ENCODE data around the gene ARSB.
"Not testable (repeated sequence)": the region's sequence is repeated elsewhere in the genome, so short reads cannot be mapped to it uniquely, and the experiment has no call there.

The ARSB gene

GRCh38 chr5:78890667-78891379 lies 94.3 kb downstream of the ARSB start:
- H3K27ac ChIP-seq (ENCODE audit: low read depth, low read length), result no peak overlapping the region
- peaks cover 32% of the 10 kb centered on the region for H3K4me1 ChIP-seq (ENCODE audit: insufficient read depth, low read length)
- H3K9ac ChIP-seq (ENCODE audit: low read length), result no peak overlapping the region
- no peaks in the 10 kb centered on the region for H3K27me3 ChIP-seq (ENCODE audit: control insufficient read depth in 1 of 2, insufficient read depth in 2 of 2, low read length in 2 of 2)
- no peaks in the 10 kb centered on the region for H3K36me3 ChIP-seq (ENCODE audit: insufficient read depth, low read length)
- no peak overlapping the region for H3K4me3 ChIP-seq (ENCODE audit: low read depth in 1 of 2, low read length in 2 of 2)
- no peaks in the 10 kb centered on the region for H3K9me3 ChIP-seq (ENCODE audit: low read length)

- H3K36me3 ChIP-seq (ENCODE audit: insufficient read depth, low read length), result no peaks in the 10 kb centered on the region
- no peak overlapping the region for H3K27ac ChIP-seq (ENCODE audit: low read depth, low read length)
- H3K27me3 ChIP-seq (ENCODE audit: control insufficient read depth in 1 of 2, insufficient read depth in 2 of 2, low read length in 2 of 2), result no peaks in the 10 kb centered on the region
- H3K4me3 ChIP-seq (ENCODE audit: low read depth in 1 of 2, low read length in 2 of 2), result no peak overlapping the region
- peaks cover 28% of the 10 kb centered on the region for H3K4me1 ChIP-seq (ENCODE audit: insufficient read depth, low read length)
- no peak overlapping the region for H3K9ac ChIP-seq (ENCODE audit: low read length)
- no peaks in the 10 kb centered on the region for H3K9me3 ChIP-seq (ENCODE audit: low read length)
These were observed 95.6 kb downstream of the ARSB start for GRCh38 chr5:78889369-78890140.

GRCh38 chr5:78888580-78889368 lies 96.3 kb downstream of the ARSB start:
- no peaks in the 10 kb centered on the region for H3K36me3 ChIP-seq (ENCODE audit: insufficient read depth, low read length)
- H3K27ac ChIP-seq (ENCODE audit: low read depth, low read length), result no peak overlapping the region
- peaks cover 25% of the 10 kb centered on the region for H3K4me1 ChIP-seq (ENCODE audit: insufficient read depth, low read length)
- H3K27me3 ChIP-seq (ENCODE audit: control insufficient read depth in 1 of 2, insufficient read depth in 2 of 2, low read length in 2 of 2), result no peaks in the 10 kb centered on the region
- no peaks in the 10 kb centered on the region for H3K9me3 ChIP-seq (ENCODE audit: low read length)
- H3K9ac ChIP-seq (ENCODE audit: low read length), result no peak overlapping the region
- H3K4me3 ChIP-seq (ENCODE audit: low read depth in 1 of 2, low read length in 2 of 2), result no peak overlapping the region

- H3K9me3 ChIP-seq (ENCODE audit: low read length), result no peaks in the 10 kb centered on the region
These were observed 97.6 kb downstream of the ARSB start for GRCh38 chr5:78887384-78888118.

GRCh38 chr5:78886341-78887230 lies 98.5 kb downstream of the ARSB start:
- no peaks in the 10 kb centered on the region for H3K36me3 ChIP-seq (ENCODE audit: insufficient read depth, low read length)
- no peak overlapping the region for H3K9ac ChIP-seq (ENCODE audit: low read length)
- H3K27ac ChIP-seq (ENCODE audit: low read depth, low read length), result no peak overlapping the region
- no peaks in the 10 kb centered on the region for H3K9me3 ChIP-seq (ENCODE audit: low read length)
- H3K4me1 ChIP-seq (ENCODE audit: insufficient read depth, low read length), result peaks cover 21% of the 10 kb centered on the region
- no peak overlapping the region for H3K4me3 ChIP-seq (ENCODE audit: low read depth in 1 of 2, low read length in 2 of 2)
- no peaks in the 10 kb centered on the region for H3K27me3 ChIP-seq (ENCODE audit: control insufficient read depth in 1 of 2, insufficient read depth in 2 of 2, low read length in 2 of 2)

More at GRCh38 chr5:78887384-78888118, 97.6 kb downstream of the ARSB start:
- Histone ChIP-seq H3K27me3 (ENCODE audit: control insufficient read depth in 1 of 2, insufficient read depth in 2 of 2, low read length in 2 of 2) (no peaks in the 10 kb centered on the region), H3K4me1 (ENCODE audit: insufficient read depth, low read length) (peaks cover 21% of the 10 kb centered on the region), H3K4me3 (ENCODE audit: low read depth in 1 of 2, low read length in 2 of 2) (no peak overlapping the region), H3K9ac (ENCODE audit: low read length) (no peak overlapping the region), H3K36me3 (ENCODE audit: insufficient read depth, low read length) (no peaks in the 10 kb centered on the region), H3K27ac (ENCODE audit: low read depth, low read length) (no peak overlapping the region)

GRCh38 chr5:78881884-78882283 lies 103.2 kb downstream of the ARSB start:
- Histone ChIP-seq H3K36me3 (ENCODE audit: insufficient read depth, low read length) (no peaks in the 10 kb centered on the region), H3K4me1 (ENCODE audit: insufficient read depth, low read length) (no peaks in the 10 kb centered on the region), H3K27ac (ENCODE audit: low read depth, low read length) (no peak overlapping the region), H3K9ac (ENCODE audit: low read length) (no peak overlapping the region), H3K27me3 (ENCODE audit: control insufficient read depth in 1 of 2, insufficient read depth in 2 of 2, low read length in 2 of 2) (no peaks in the 10 kb centered on the region), H3K4me3 (ENCODE audit: low read depth in 1 of 2, low read length in 2 of 2) (no peak overlapping the region), H3K9me3 (ENCODE audit: low read length) (no peaks in the 10 kb centered on the region)

GRCh38 chr5:78879516-78879915 lies 105.6 kb downstream of the ARSB start:
- H3K27ac ChIP-seq (ENCODE audit: low read depth, low read length), result no peak overlapping the region

GRCh38 chr5:78866076-78866475 lies 119.0 kb downstream of the ARSB start:
- H3K9me3 ChIP-seq (ENCODE audit: low read length), result not testable (repeated sequence)

More at GRCh38 chr5:78879516-78879915, 105.6 kb downstream of the ARSB start:
- H3K4me3 ChIP-seq (ENCODE audit: low read depth in 1 of 2, low read length in 2 of 2), result no peak overlapping the region
- H3K27me3 ChIP-seq (ENCODE audit: control insufficient read depth in 1 of 2, insufficient read depth in 2 of 2, low read length in 2 of 2), result no peaks in the 10 kb centered on the region
- H3K9ac ChIP-seq (ENCODE audit: low read length), result no peak overlapping the region
- H3K36me3 ChIP-seq (ENCODE audit: insufficient read depth, low read length), result no peaks in the 10 kb centered on the region
- no peaks in the 10 kb centered on the region for H3K4me1 ChIP-seq (ENCODE audit: insufficient read depth, low read length)
- H3K9me3 ChIP-seq (ENCODE audit: low read length), result no peaks in the 10 kb centered on the region

GRCh38 chr5:78858364-78858763 lies 126.7 kb downstream of the ARSB start:
- Histone ChIP-seq H3K9ac (ENCODE audit: low read length) (no peak overlapping the region), H3K9me3 (ENCODE audit: low read length) (no peaks in the 10 kb centered on the region), H3K36me3 (ENCODE audit: insufficient read depth, low read length) (no peaks in the 10 kb centered on the region), H3K4me1 (ENCODE audit: insufficient read depth, low read length) (no peaks in the 10 kb centered on the region), H3K27me3 (ENCODE audit: control insufficient read depth in 1 of 2, insufficient read depth in 2 of 2, low read length in 2 of 2) (no peaks in the 10 kb centered on the region), H3K4me3 (ENCODE audit: low read depth in 1 of 2, low read length in 2 of 2) (no peak overlapping the region), H3K27ac (ENCODE audit: low read depth, low read length) (no peak overlapping the region)

More at GRCh38 chr5:78866076-78866475, 119.0 kb downstream of the ARSB start:
- H3K9ac ChIP-seq (ENCODE audit: low read length); H3K27ac ChIP-seq (ENCODE audit: low read depth, low read length); H3K4me1 ChIP-seq (ENCODE audit: insufficient read depth, low read length); H3K4me3 ChIP-seq (ENCODE audit: low read depth in 1 of 2, low read length in 2 of 2); H3K36me3 ChIP-seq (ENCODE audit: insufficient read depth, low read length); H3K27me3 ChIP-seq (ENCODE audit: control insufficient read depth in 1 of 2, insufficient read depth in 2 of 2, low read length in 2 of 2): not testable (repeated sequence)

- H3K36me3 ChIP-seq (ENCODE audit: insufficient read depth, low read length), result no peaks in the 10 kb centered on the region
These were observed 130.1 kb downstream of the ARSB start for GRCh38 chr5:78855026-78855425.

More at GRCh38 chr5:78855026-78855425, 130.1 kb downstream of the ARSB start:
- H3K4me1 ChIP-seq (ENCODE audit: insufficient read depth, low read length), result no peaks in the 10 kb centered on the region
- no peak overlapping the region for H3K9ac ChIP-seq (ENCODE audit: low read length)
- H3K27me3 ChIP-seq (ENCODE audit: control insufficient read depth in 1 of 2, insufficient read depth in 2 of 2, low read length in 2 of 2), result no peaks in the 10 kb centered on the region
- no peaks in the 10 kb centered on the region for H3K9me3 ChIP-seq (ENCODE audit: low read length)
- H3K4me3 ChIP-seq (ENCODE audit: low read depth in 1 of 2, low read length in 2 of 2), result no peak overlapping the region
- no peak overlapping the region for H3K27ac ChIP-seq (ENCODE audit: low read depth, low read length)
